ENCODE results near the gene GABRD.

GABRD gene

GRCh38 chr1:2053784-2054376, 34.7 kb downstream of the GABRD start:
- no peak for DNase-seq (ENCODE audit: low read depth)

GRCh38 chr1:2054560-2054959, 35.4 kb downstream of the GABRD start:
- no peak for DNase-seq (ENCODE audit: low read depth)

GRCh38 chr1:2055911-2056575, 36.9 kb downstream of the GABRD start:
- DNase-seq (ENCODE audit: low read depth), result no peak

GRCh38 chr1:2056955-2057590, 37.9 kb downstream of the GABRD start:
- no peak for DNase-seq (ENCODE audit: low read depth)

- DNase-seq (ENCODE audit: low read depth), result no peak
Measured at GRCh38 chr1:2059290-2059953, 40.3 kb downstream of the GABRD start.

- no peak for DNase-seq (ENCODE audit: low read depth)
Measured at GRCh38 chr1:2060072-2060471, 40.9 kb downstream of the GABRD start.

GRCh38 chr1:2060535-2060934, 41.4 kb downstream of the GABRD start:
- no peak for DNase-seq (ENCODE audit: low read depth)

GRCh38 chr1:2061065-2061778, 42.1 kb downstream of the GABRD start:
- DNase-seq (ENCODE audit: low read depth), result no peak

GRCh38 chr1:2065699-2066098, 46.6 kb downstream of the GABRD start:
- DNase-seq (ENCODE audit: low read depth), result no peak

- no peak for DNase-seq (ENCODE audit: low read depth)
Measured at GRCh38 chr1:2067393-2067792, 48.2 kb downstream of the GABRD start.

- DNase-seq (ENCODE audit: low read depth), result no peak
Measured at GRCh38 chr1:2067981-2068380, 48.8 kb downstream of the GABRD start.

- DNase-seq (ENCODE audit: low read depth), result no peak
Measured at GRCh38 chr1:2068951-2069350, 49.8 kb downstream of the GABRD start.

GRCh38 chr1:2070016-2070415, 50.9 kb downstream of the GABRD start:
- no peak for DNase-seq (ENCODE audit: low read depth)

GRCh38 chr1:2070800-2071530, 51.8 kb downstream of the GABRD start:
- DNase-seq (ENCODE audit: low read depth), result no peak

- no peak for DNase-seq (ENCODE audit: low read depth)
Measured at GRCh38 chr1:2072109-2072806, 53.1 kb downstream of the GABRD start.

- no peak for DNase-seq (ENCODE audit: low read depth)
Measured at GRCh38 chr1:2072891-2073290, 53.7 kb downstream of the GABRD start.

- no peak for DNase-seq (ENCODE audit: low read depth)
Measured at GRCh38 chr1:2073382-2074230, 54.5 kb downstream of the GABRD start.

- DNase-seq (ENCODE audit: low read depth), result no peak
Measured at GRCh38 chr1:2074396-2074795, 55.3 kb downstream of the GABRD start.

GRCh38 chr1:2074944-2075740, 56.0 kb downstream of the GABRD start:
- DNase-seq (ENCODE audit: low read depth), result no peak
